ENCODE measurements around the gene HYI.

Gene HYI

DNA sequence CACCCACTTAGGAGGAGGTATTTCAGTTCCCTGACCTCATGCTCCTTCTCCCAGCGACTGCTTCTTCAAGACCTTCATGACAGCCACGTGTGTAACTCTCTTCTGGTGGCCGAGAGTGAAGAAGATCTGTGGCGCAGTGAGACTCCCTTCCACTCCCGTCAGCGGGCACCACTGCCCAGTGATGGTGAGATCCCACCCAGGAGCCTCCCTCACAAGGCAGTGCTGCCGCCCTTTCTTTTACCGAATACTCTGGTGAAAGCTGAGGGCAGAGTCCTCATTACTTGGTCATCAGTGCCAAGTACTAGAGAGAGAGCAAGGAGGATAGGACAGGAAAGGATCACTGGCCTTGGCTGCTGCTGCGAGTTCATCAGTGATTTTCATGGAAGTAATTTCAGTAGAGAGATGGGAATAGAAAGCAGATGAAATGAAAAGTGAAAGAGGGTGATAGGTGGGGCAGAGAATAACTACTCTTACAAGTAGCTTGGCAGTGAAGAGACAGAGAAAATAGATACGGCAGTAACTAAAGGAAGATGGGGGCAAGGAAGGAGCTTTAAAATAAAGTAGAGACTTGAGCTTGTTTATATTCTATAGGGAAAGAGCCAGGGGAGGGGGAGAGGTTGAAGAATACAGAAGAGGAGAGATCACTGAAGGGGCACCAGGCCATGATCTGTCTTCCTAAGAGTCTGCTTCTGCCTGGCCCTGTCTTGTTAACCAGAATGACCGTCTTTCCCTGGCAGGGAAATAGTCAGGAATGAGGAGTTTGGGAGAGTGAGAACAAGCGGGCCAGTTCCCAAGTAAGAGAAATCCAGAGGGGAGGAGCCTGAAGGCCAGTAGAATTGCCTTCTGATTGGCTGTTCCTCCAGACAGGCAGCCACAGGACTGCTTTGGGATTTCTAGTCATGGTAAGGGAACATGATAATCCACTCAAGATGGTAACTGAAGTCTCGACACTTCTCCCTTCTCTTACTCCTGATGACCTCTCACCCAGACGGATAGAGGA is 18.3 kb downstream of the HYI start:
- no peak for TF ChIP-seq FOXM1 (IDR thresholded peaks at IDR 0.05; ENCODE audit: borderline replicate concordance, low read depth)

DNA sequence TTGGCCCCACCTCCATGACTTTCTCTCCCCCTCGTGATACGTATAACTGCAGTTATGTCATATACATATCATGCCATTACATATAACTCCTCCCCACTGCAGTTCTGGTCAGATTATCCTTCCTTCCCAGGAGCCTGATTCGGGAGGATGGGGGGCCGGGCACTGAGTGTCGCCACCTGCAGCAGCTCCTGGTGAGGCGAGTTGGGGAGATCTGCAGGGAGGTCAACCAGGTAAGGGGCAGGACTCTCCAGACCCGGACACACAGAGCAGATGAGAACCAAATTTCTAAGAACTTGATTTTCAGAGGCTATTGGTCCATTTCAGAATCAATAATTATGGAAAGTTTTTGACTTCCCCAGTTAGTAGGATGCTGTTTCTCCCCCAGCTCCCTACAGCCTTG is 19.5 kb downstream of the HYI start:
- TF ChIP-seq USF1 (IDR thresholded peaks at IDR 0.05) (no peak), RAD21 (IDR thresholded peaks at IDR 0.05; ENCODE audit: low read depth) (no peak), EP300 (IDR thresholded peaks at IDR 0.05; ENCODE audit: borderline replicate concordance) (no peak), ZBTB7A (IDR thresholded peaks at IDR 0.05; ENCODE audit: low read depth) (no peak), NFIC (IDR thresholded peaks at IDR 0.05) (no peak), CEBPB (IDR thresholded peaks at IDR 0.05) (no peak)

- TF ChIP-seq TCF12 (IDR thresholded peaks at IDR 0.05; ENCODE audit: low read depth) (no peak), ZBTB7A (IDR thresholded peaks at IDR 0.05; ENCODE audit: low read depth) (no peak), USF1 (IDR thresholded peaks at IDR 0.05) (no peak), CEBPB (IDR thresholded peaks at IDR 0.05) (no peak), NFIC (IDR thresholded peaks at IDR 0.05) (no peak), YY1 (IDR thresholded peaks at IDR 0.05; ENCODE audit: low read depth) (no peak), EP300 (IDR thresholded peaks at IDR 0.05; ENCODE audit: borderline replicate concordance) (no peak), EGR1 (IDR thresholded peaks at IDR 0.05) (no peak), TAF1 (IDR thresholded peaks at IDR 0.05; ENCODE audit: low read depth) (no peak)
- TF ChIP-seq, protein P1, sequence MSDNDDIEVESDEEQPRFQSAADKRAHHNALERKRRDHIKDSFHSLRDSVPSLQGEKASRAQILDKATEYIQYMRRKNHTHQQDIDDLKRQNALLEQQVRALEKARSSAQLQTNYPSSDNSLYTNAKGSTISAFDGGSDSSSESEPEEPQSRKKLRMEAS (IDR thresholded peaks at IDR 0.05) = no peak
Observed at GRCh38 chr1:43432907-43433306, 20.8 kb downstream of the HYI start.

DNA sequence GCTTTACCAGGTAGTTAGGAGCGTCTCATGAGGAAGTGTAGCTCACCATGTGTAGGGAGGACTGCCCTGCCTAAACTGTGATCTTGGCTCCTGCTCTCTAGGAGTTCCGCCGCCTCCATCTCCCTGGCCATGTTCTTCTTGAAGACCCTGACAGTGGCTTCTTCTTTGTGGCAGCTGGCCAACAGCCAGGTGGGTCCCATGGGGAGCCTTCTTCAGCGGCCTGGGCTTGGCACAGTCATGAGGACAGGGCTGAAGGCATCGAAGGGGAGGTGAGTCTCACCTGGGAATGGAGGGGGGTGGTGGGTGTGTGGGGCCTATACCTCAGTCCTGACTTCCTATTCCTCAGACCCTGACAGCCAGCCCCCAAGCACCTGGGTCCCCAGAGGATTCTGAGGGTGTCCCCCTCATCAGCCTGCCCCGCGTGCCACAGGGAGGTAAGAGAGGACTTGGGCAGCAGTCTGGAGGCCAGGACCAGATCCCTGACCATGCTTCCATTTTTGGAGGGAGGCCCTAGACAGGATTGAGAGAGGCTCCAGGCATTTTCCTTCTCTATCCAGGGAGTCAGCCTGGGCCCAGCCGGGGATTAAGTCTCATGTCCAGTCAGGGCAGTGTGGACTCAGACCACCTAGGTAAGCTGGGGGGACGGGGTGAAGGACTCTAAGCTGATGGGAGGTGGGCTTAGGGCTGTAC is 21.4 kb downstream of the HYI start:
- no peak for TF ChIP-seq RAD21 (IDR thresholded peaks at IDR 0.05; ENCODE audit: low read depth)
- TF ChIP-seq REST (IDR thresholded peaks at IDR 0.05; ENCODE audit: low read depth) = no peak
- no peak for TF ChIP-seq ZBTB7A (IDR thresholded peaks at IDR 0.05; ENCODE audit: low read depth)
- no peak for TF ChIP-seq TEAD4 (IDR thresholded peaks at IDR 0.05)
- no peak for TF ChIP-seq YY1 (IDR thresholded peaks at IDR 0.05; ENCODE audit: low read depth)
- no peak for TF ChIP-seq FOXM1 (IDR thresholded peaks at IDR 0.05; ENCODE audit: borderline replicate concordance, low read depth)
- no peak for TF ChIP-seq TAF1 (IDR thresholded peaks at IDR 0.05; ENCODE audit: low read depth)
- TF ChIP-seq EP300 (IDR thresholded peaks at IDR 0.05; ENCODE audit: borderline replicate concordance) = no peak
- TF ChIP-seq, protein P1 (IDR thresholded peaks at IDR 0.05) = no peak
- TF ChIP-seq EGR1 (IDR thresholded peaks at IDR 0.05) = no peak
- TF ChIP-seq USF1 (IDR thresholded peaks at IDR 0.05) = no peak

GRCh38 chr1:43431676-43432075 is 22.1 kb downstream of the HYI start:
- TF ChIP-seq NFIC (IDR thresholded peaks at IDR 0.05) = no peak
- TF ChIP-seq USF1 (IDR thresholded peaks at IDR 0.05) = no peak
- no peak for TF ChIP-seq TEAD4 (IDR thresholded peaks at IDR 0.05)
- TF ChIP-seq EP300 (IDR thresholded peaks at IDR 0.05; ENCODE audit: borderline replicate concordance) = no peak
- no peak for TF ChIP-seq EGR1 (IDR thresholded peaks at IDR 0.05)
- TF ChIP-seq YY1 (IDR thresholded peaks at IDR 0.05; ENCODE audit: low read depth) = no peak
- TF ChIP-seq, protein P1 (IDR thresholded peaks at IDR 0.05) = no peak
- TF ChIP-seq REST (IDR thresholded peaks at IDR 0.05; ENCODE audit: low read depth) = no peak
- TF ChIP-seq RAD21 (IDR thresholded peaks at IDR 0.05; ENCODE audit: low read depth) = no peak
- TF ChIP-seq CREB1 (IDR thresholded peaks at IDR 0.05; ENCODE audit: low read depth) = no peak
- TF ChIP-seq FOXM1 (IDR thresholded peaks at IDR 0.05; ENCODE audit: borderline replicate concordance, low read depth) = no peak
- TF ChIP-seq TAF1 (IDR thresholded peaks at IDR 0.05; ENCODE audit: low read depth) = no peak
- no peak for TF ChIP-seq TCF12 (IDR thresholded peaks at IDR 0.05; ENCODE audit: low read depth)
- no peak for TF ChIP-seq ZBTB7A (IDR thresholded peaks at IDR 0.05; ENCODE audit: low read depth)
- TF ChIP-seq CEBPB (IDR thresholded peaks at IDR 0.05) = no peak

All from Ishikawa (cell line).